Right lobe of liver (tissue), 6 donors: ENCODE measurements around the gene HCN1. TPM values are rescaled to one million over a fixed set of nuclear protein-coding genes. Genes with fewer than 3 reads are reported as not detected.

Source experiments
- ATAC-seq, 4 donors: fragments of 200-7000 bp; cut with Tn5 transposase; one replicate each; pipeline ENCODE4 v1.9.1; 2020; ENCODE audit warnings: mild to moderate bottlenecking in 4 of 4, moderate library complexity in 4 of 4
- DNase-seq, 3 donors: peaks; one replicate each; pipeline ENCODE4 v3.0.0-alpha.2; 2020
- H3K27ac ChIP-seq, 3 donors: fragments of 200-600 bp; one replicate each; pipeline ENCODE4 v1.8.0; 2022
- H3K27me3 ChIP-seq, 2 donors: fragments of 200-600 bp; one replicate each; pipeline ENCODE4 v1.8.0; 2022
- H3K36me3 ChIP-seq, 4 donors: fragments of 200-600 bp; sonication (generic) in 1 of 4; one replicate each; pipeline versions ENCODE4 v1.5.1 to v1.8.0; 2017 to 2022; ENCODE audit warnings: control low read depth in 1 of 4
- H3K4me1 ChIP-seq, 4 donors: fragments of 200-600 bp; sonication (generic) in 1 of 4; one replicate each; pipeline versions ENCODE4 v1.5.1 to v1.8.0; 2017 to 2022; ENCODE audit warnings: control low read depth in 1 of 4
- H3K4me3 ChIP-seq, 3 donors: fragments of 200-600 bp; one replicate each; pipeline ENCODE4 v1.8.0; 2022
- H3K9me3 ChIP-seq, 4 donors: fragments of 200-600 bp; sonication (generic) in 1 of 4; one replicate each; pipeline versions ENCODE4 v1.5.1 to v1.8.0; 2017 to 2022; ENCODE audit warnings: control low read depth in 1 of 4
- CTCF ChIP-seq, 4 donors: fragments of 200-600 bp in 3 of 4; fragments of 450-650 bp in 1 of 4; IDR thresholded peaks; one replicate each; pipeline versions ENCODE4 v1.5.1 to v1.8.0; 2016 to 2022; ENCODE audit warnings: antibody characterized with exemption in 4 of 4, mild to moderate bottlenecking in 2 of 4
- POLR2A ChIP-seq: fragments of 450-650 bp; IDR thresholded peaks from one replicate; pipeline ENCODE4 v1.6.1; 2017; ENCODE audit warnings: antibody characterized with exemption, mild to moderate bottlenecking
- WGBS: methylation state at CpG from one replicate; pipeline ENCODE4 v1.1.6; 2018; ENCODE audit warnings: low coverage, low lambda C conversion rate; ENCODE audit not compliant: insufficient coverage; ENCODE audit errors: missing lambda C conversion rate; 5-methylcytosine and 5-hydroxymethylcytosine counted together
- intact Hi-C, 2 donors: fragments of 100-400 bp; cut with DNase I; formaldehyde crosslinking; loops; one replicate each; pipeline versions ENCODE4 v1.11.2 to v1.14.1; 2022
- total RNA-seq, 6 experiments: library from RNA; depleted of rRNA in 2 of 6; stranded (reverse); fragments of >200 nt in 2 of 6; fragmentation: NEBNext Ultra II Directional in 3 of 6; extraction: Animal tissue kit (Norgen Biotek cat#: 25700) in 3 of 6; gene quantifications; one replicate each; pipeline versions ENCODE4 v1.1.0 to v1.2.4, GENCODE V29; 2016 to 2023
- donor health status: DM: no; HTN: yes; CAD: no.
- donor health status: DM: no; HTN: no; CAD: no.
- donor health status: DM: no; HTN: no; CAD: no.
- donor health status: DM: no; HTN: yes; CAD: no.
- donor health status: DM: no; HTN: yes; CAD: no.

Gene HCN1
- total RNA-seq, 6 experiments from 2014 or later = 0.09 to 0.12 TPM; not detected in 4

- peak in 1 of 4 donors; percentile 62 for ATAC-seq
- 50% methylated on average over 3 of the region's 3 CpGs for WGBS
- TF ChIP-seq POLR2A = no peak
- TF ChIP-seq CTCF (IDR thresholded peaks at IDR 0.05) = no peak
- no peak for DNase-seq
- Histone ChIP-seq H3K27me3 (no peaks in the 10 kb centered on the region), H3K9me3 (no peaks in the 10 kb centered on the region), H3K27ac (no peak overlapping the region), H3K4me3 (no peak overlapping the region), H3K4me1 (no peaks in the 10 kb centered on the region), H3K36me3 (no peaks in the 10 kb centered on the region)
- intact Hi-C loops = no loop called here
Observed at GRCh38 chr5:45411971-45412612, 284.1 kb downstream of the HCN1 start.

DNA sequence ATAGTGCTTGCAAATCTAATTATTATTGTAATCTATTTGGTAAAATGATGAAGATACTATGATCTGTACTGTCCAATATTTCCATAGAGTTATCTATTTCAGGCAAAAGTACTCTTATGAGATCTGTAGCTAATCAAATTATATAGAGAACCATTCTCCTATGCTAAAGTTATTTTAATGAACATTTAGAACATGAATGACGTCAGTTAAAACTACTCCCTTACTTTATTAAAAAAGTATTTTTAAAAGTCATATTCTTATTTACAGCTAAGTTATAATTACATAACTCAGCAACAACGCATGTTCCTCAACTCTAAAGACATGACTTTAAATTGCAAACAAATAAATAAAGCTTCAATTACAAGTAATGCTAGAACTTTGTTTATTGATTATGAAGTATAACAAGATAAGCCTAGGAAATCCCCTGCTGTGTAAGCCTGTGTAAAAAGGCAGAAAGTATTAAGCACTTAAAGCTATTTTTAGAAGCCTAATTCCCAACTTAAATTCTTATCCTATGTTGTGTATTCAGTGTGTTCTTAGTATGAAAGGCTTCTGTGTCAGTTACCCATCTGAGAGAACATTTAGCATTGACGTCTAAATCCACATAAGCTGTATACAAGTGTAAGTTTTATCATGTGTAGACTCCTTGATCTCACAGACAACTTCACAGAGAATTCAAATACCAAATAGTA lies 285.7 kb downstream of the HCN1 start:
- intact Hi-C loops = no loop called here
- Histone ChIP-seq H3K4me3 (no peak overlapping the region), H3K27ac (no peak overlapping the region), H3K27me3 (no peaks in the 10 kb centered on the region), H3K9me3 (no peaks in the 10 kb centered on the region), H3K36me3 (no peaks in the 10 kb centered on the region), H3K4me1 (no peaks in the 10 kb centered on the region)
- DNase-seq = no peak
- 53% methylated on average over 3 of the region's 3 CpGs for WGBS
- peak in 1 of 4 donors; percentile 26 for ATAC-seq
- TF ChIP-seq CTCF (IDR thresholded peaks at IDR 0.05) (no peak), POLR2A (no peak)

GRCh38 chr5:45408067-45408466 lies 288.1 kb downstream of the HCN1 start:
- DNase-seq (no peak), ATAC-seq (no peak)
- H3K27ac ChIP-seq = no peak overlapping the region
- H3K36me3 ChIP-seq = no peaks in the 10 kb centered on the region
- H3K9me3 ChIP-seq = no peaks in the 10 kb centered on the region
- TF ChIP-seq CTCF (IDR thresholded peaks at IDR 0.05) = no peak
- no peak for TF ChIP-seq POLR2A
- H3K27me3 ChIP-seq = no peaks in the 10 kb centered on the region
- H3K4me1 ChIP-seq = no peaks in the 10 kb centered on the region
- WGBS = 65% methylated on average over 2 of the region's 2 CpGs
- no peak overlapping the region for H3K4me3 ChIP-seq
- intact Hi-C loops = no loop called here

DNA sequence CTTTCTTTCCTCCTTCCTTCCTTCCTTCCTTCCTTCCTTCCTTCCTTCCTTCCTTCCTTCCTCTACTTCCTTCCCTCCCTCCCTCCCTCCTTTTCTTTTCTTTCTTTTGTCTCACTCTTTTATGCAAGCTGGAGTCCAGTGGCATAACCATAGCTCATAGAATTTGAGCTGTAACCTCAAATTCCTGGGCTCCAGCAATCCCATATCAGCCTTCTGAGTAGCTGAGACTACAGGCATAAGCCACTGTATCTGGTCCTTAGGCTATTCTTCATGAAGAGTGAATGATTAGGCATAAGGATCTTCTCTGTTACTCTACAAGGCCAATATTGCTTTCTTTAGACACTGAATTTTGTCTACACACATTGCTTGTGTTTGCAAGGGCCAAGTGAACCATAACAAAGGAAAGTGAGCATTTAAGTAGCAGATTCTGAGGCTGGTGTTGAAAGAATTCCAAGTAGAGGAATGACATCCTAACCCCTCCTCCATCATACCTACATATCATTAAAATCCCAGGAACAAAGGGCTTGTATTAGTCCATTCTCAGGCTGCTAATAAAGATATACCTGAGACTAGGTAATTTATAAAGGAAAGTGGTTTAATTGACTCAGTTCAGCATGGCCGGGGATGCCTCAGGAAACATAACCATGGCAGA lies 293.2 kb downstream of the HCN1 start:
- no peak for ATAC-seq
- Histone ChIP-seq H3K4me1 (no peaks in the 10 kb centered on the region), H3K36me3 (peaks cover 0 to 2% (median 0%) of the 10 kb centered on the region in 4 donors), H3K27ac (no peak overlapping the region), H3K9me3 (no peaks in the 10 kb centered on the region), H3K27me3 (no peaks in the 10 kb centered on the region), H3K4me3 (no peak overlapping the region)
- TF ChIP-seq POLR2A = no peak
- TF ChIP-seq CTCF (IDR thresholded peaks at IDR 0.05) = no peak
- intact Hi-C loops = no loop called here
- DNase-seq = no peak
- 77% methylated on average over 1 of the region's 1 CpG for WGBS
